CD4-positive, alpha-beta T cell (primary cell): Measurements from ENCODE around the gene CDC42BPA. TPM values are rescaled to one million over a fixed set of nuclear protein-coding genes. Genes with fewer than 3 reads are reported as not detected.

Source experiments
- ATAC-seq: fragments of 200-7000 bp; cut with Tn5 transposase; one replicate; pipeline ENCODE4 v1.10.0; 2022; ENCODE audit warnings: mild to moderate bottlenecking; ENCODE audit not compliant: poor library complexity
- CTCF ChIA-PET: fragments of 350-600 bp; sonication (Branson Sonifier 250); formaldehyde crosslinking; loops from one replicate; lab custom pipeline; 2021; ENCODE audit warnings: antibody characterized with exemption, inconsistent platforms; lab: Charles Lee
- POLR2A ChIA-PET: fragments of 350-600 bp; sonication (Branson Sonifier 250); formaldehyde crosslinking; loops from one replicate; lab custom pipeline; 2021; ENCODE audit warnings: antibody characterized with exemption, inconsistent platforms; lab: Charles Lee
- DNase-seq, 14 experiments: peaks; one replicate each; pipeline ENCODE4 v3.0.0-alpha.2; 2013 to 2020; ENCODE audit warnings: mixed read lengths in 2 of 14
- H3K27ac ChIP-seq, 2 donors: one replicate each; pipeline versions ENCODE4 v1.5.1 to v1.7.0; 2013; ENCODE audit warnings: low read length in 2 of 2, low read depth in 1 of 2, mild to moderate bottlenecking in 1 of 2
- H3K27me3 ChIP-seq, 2 experiments: 1 replicate in 1 of 2; 2 replicates in 1 of 2; pipeline versions ENCODE4 v1.6.1 to v1.7.0; 2013; ENCODE audit warnings: low read length in 2 of 2, control low read depth in 1 of 2, mild to moderate bottlenecking in 1 of 2, moderate library complexity in 1 of 2; ENCODE audit not compliant: insufficient read depth in 2 of 2, control insufficient read depth in 1 of 2
- H3K36me3 ChIP-seq: one replicate; pipeline ENCODE4 v1.6.1; 2013; ENCODE audit warnings: low read length, control low read depth; ENCODE audit not compliant: insufficient read depth
- H3K4me1 ChIP-seq: one replicate; pipeline ENCODE4 v1.6.1; 2013; ENCODE audit warnings: low read length, control low read depth; ENCODE audit not compliant: insufficient read depth
- H3K4me3 ChIP-seq: one replicate; pipeline ENCODE4 v1.5.1; 2013; ENCODE audit warnings: mild to moderate bottlenecking, low read length, moderate library complexity
- H3K9me3 ChIP-seq, 2 experiments: 1 replicate in 1 of 2; 2 replicates in 1 of 2; pipeline versions ENCODE4 v1.6.1 to v1.7.0; 2013; ENCODE audit warnings: low read length in 2 of 2, mild to moderate bottlenecking in 2 of 2, control low read depth in 1 of 2, moderate library complexity in 1 of 2; ENCODE audit not compliant: control insufficient read depth in 1 of 2, insufficient read depth in 1 of 2
- H3K27ac Mint-ChIP-seq: one replicate; pipeline ENCODE4 v1.8.0; 2020; ENCODE audit warnings: mixed read lengths
- H3K27me3 Mint-ChIP-seq: one replicate; pipeline ENCODE4 v1.8.0; 2021; ENCODE audit warnings: mixed read lengths
- H3K36me3 Mint-ChIP-seq: one replicate; pipeline ENCODE4 v1.8.0; 2021; ENCODE audit warnings: low read depth, mixed read lengths
- H3K4me1 Mint-ChIP-seq: one replicate; pipeline ENCODE4 v1.8.0; 2021; ENCODE audit warnings: low read depth, mixed read lengths
- H3K4me3 Mint-ChIP-seq: one replicate; pipeline ENCODE4 v1.8.0; 2020; ENCODE audit warnings: mild to moderate bottlenecking, mixed read lengths
- H3K9me3 Mint-ChIP-seq: one replicate; pipeline ENCODE4 v1.8.0; 2020; ENCODE audit warnings: mixed read lengths
- CTCF ChIP-seq: fragments of 200-600 bp; IDR thresholded peaks from one replicate; pipeline ENCODE4 v1.8.0; 2022; ENCODE audit warnings: antibody characterized with exemption, mild to moderate bottlenecking
- intact Hi-C, 2 experiments: fragments of 100-400 bp; cut with DNase I in 1 of 2; cut with micrococcal nuclease in 1 of 2; formaldehyde crosslinking; loops; one replicate each; pipeline versions ENCODE4 v1.15.1 to v1.9.0; 2023 to 2025; cut with DNase I, micrococcal nuclease
- total RNA-seq, 174 experiments: library from RNA in 2 of 174; stranded (reverse) in 2 of 174; gene quantifications; one replicate each; pipeline ENCODE4 v1.2.3 and lab custom pipeline; 2021 to 2026

The CDC42BPA gene
- total RNA-seq, 2 experiments from 2014 or later: 2.2 to 3.0 TPM

- H3K27ac Mint-ChIP-seq: no peak overlapping the region
- ChIA-PET POLR2A (no interaction called here), CTCF (no interaction called here)
- no peak overlapping the region for H3K4me3 ChIP-seq
- no peak for TF ChIP-seq CTCF
- intact Hi-C loops: no loop called here
- H3K27me3 ChIP-seq: peaks cover 0 to 5% of the 10 kb centered on the region in 2 experiments
- H3K4me3 Mint-ChIP-seq: no peak overlapping the region
- H3K4me1 Mint-ChIP-seq: no peaks in the 10 kb centered on the region
- no peak for DNase-seq
- no peaks in the 10 kb centered on the region for H3K36me3 ChIP-seq
- ATAC-seq: no peak
- H3K36me3 Mint-ChIP-seq: no peaks in the 10 kb centered on the region
- no peaks in the 10 kb centered on the region for H3K9me3 ChIP-seq
- no peaks in the 10 kb centered on the region for H3K9me3 Mint-ChIP-seq
- peaks cover 14% of the 10 kb centered on the region for H3K27me3 Mint-ChIP-seq
- no peak overlapping the region for H3K27ac ChIP-seq
- H3K4me1 ChIP-seq: no peaks in the 10 kb centered on the region
Observed at GRCh38 chr1:227174164-227174563, 144.1 kb downstream of the CDC42BPA start.

GRCh38 chr1:227170361-227171166 lies 147.7 kb downstream of the CDC42BPA start:
- DNase-seq (no peak), ATAC-seq (no peak)
- Mint-ChIP-seq H3K27ac (no peak overlapping the region), H3K27me3 (peaks cover 14% of the 10 kb centered on the region), H3K4me1 (no peaks in the 10 kb centered on the region), H3K9me3 (no peaks in the 10 kb centered on the region), H3K36me3 (no peaks in the 10 kb centered on the region), H3K4me3 (no peak overlapping the region)
- CTCF ChIA-PET: no interaction called here
- intact Hi-C loops: no loop called here
- Histone ChIP-seq H3K27me3 (peaks cover 0 to 5% of the 10 kb centered on the region in 2 experiments), H3K4me3 (no peak overlapping the region), H3K4me1 (no peaks in the 10 kb centered on the region), H3K9me3 (no peaks in the 10 kb centered on the region), H3K36me3 (no peaks in the 10 kb centered on the region), H3K27ac (no peak overlapping the region)
- TF ChIP-seq CTCF: no peak
- POLR2A ChIA-PET: no interaction called here

GRCh38 chr1:227169343-227169742 lies 148.9 kb downstream of the CDC42BPA start:
- Mint-ChIP-seq H3K4me3 (no peak overlapping the region), H3K9me3 (no peaks in the 10 kb centered on the region), H3K27ac (no peak overlapping the region), H3K27me3 (peaks cover 14% of the 10 kb centered on the region), H3K4me1 (no peaks in the 10 kb centered on the region), H3K36me3 (no peaks in the 10 kb centered on the region)
- Histone ChIP-seq H3K4me3 (no peak overlapping the region), H3K27me3 (peaks cover 5 to 6% of the 10 kb centered on the region in 2 experiments), H3K27ac (no peak overlapping the region), H3K9me3 (no peaks in the 10 kb centered on the region), H3K4me1 (no peaks in the 10 kb centered on the region), H3K36me3 (no peaks in the 10 kb centered on the region)
- intact Hi-C loops: no loop called here
- no peak for TF ChIP-seq CTCF
- no peak for ATAC-seq
- ChIA-PET POLR2A (no interaction called here), CTCF (no interaction called here)
- DNase-seq: no peak
